ENCODE data around the gene PPP1R14C.

Gene PPP1R14C

GRCh38 chr6:150165020-150165702, 22.3 kb downstream of the PPP1R14C start:
- H3K4me3 ChIP-seq (ENCODE audit: low read depth, low read length), result no peak overlapping the region
- TF ChIP-seq, protein P1, sequence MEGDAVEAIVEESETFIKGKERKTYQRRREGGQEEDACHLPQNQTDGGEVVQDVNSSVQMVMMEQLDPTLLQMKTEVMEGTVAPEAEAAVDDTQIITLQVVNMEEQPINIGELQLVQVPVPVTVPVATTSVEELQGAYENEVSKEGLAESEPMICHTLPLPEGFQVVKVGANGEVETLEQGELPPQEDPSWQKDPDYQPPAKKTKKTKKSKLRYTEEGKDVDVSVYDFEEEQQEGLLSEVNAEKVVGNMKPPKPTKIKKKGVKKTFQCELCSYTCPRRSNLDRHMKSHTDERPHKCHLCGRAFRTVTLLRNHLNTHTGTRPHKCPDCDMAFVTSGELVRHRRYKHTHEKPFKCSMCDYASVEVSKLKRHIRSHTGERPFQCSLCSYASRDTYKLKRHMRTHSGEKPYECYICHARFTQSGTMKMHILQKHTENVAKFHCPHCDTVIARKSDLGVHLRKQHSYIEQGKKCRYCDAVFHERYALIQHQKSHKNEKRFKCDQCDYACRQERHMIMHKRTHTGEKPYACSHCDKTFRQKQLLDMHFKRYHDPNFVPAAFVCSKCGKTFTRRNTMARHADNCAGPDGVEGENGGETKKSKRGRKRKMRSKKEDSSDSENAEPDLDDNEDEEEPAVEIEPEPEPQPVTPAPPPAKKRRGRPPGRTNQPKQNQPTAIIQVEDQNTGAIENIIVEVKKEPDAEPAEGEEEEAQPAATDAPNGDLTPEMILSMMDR (IDR thresholded peaks at IDR 0.05; ENCODE audit: borderline replicate concordance, insufficient read depth, low read depth, low read length), result no peak

- H3K4me3 ChIP-seq (ENCODE audit: low read depth, low read length), result no peak overlapping the region
- TF ChIP-seq, protein P1 (IDR thresholded peaks at IDR 0.05; ENCODE audit: borderline replicate concordance, insufficient read depth, low read depth, low read length), result no peak
These were observed 24.6 kb downstream of the PPP1R14C start for GRCh38 chr6:150167479-150167873.

DNA sequence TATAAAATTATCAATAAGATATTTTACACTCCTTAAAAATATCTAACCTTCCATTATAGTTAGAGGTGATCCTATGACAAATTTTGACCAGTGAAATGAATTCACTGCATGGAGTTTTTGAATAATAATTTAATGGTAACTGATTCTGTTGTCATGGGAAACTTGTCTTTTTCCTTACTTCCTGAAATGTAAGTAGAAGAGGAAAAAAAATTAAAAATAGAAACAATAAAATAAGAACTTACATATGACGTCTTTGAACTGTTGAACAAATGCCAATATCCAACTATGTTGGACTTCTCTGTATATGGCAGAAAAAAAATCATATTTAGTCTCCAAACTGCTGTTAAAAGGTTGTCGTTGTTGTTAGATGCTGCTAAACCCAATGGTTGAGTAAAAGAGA, 26.3 kb downstream of the PPP1R14C start:
- no peak overlapping the region for H3K4me3 ChIP-seq (ENCODE audit: low read depth, low read length)
- TF ChIP-seq, protein P1 (IDR thresholded peaks at IDR 0.05; ENCODE audit: borderline replicate concordance, insufficient read depth, low read depth, low read length), result no peak

DNA sequence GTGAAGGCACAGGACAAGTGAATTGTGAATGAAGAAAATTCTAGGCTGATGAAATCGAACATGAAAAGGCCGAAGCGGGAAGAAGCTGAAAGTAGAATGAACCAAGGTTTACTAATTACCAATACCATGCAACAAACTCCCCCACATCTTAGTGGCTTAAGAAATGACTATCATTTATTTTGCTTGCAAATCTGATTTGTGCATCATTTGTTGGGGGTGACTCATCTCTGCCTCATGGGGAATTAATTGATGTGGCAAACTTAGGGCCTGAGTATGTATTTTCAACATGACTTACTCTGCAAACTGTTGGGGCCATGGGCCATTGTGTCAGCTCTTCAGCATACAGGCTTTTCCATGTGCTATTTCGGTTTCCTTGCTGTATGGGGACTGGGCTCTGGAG, 26.8 kb downstream of the PPP1R14C start:
- no peak overlapping the region for H3K4me3 ChIP-seq (ENCODE audit: low read depth, low read length)
- TF ChIP-seq, protein P1 (IDR thresholded peaks at IDR 0.05; ENCODE audit: borderline replicate concordance, insufficient read depth, low read depth, low read length), result no peak

DNA sequence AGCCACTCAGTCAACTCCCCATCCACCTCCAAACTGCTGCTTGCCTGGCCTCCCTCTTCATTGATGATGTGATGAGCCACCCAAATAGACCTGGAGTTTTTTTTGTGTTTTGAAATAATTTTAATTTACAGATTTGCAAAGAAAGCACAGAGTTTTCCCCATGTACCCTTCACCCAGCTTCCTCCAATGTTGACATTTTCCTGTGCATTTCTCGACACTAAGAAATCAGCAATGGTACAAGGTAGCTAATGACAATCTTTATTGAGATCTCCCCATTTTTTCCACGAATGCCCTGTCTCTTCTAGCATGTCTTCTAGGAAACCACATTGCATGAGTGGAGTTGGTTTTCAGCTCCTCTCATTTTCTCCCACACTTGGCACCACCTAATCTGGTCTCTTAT, 30.1 kb downstream of the PPP1R14C start:
- TF ChIP-seq, protein P1 (IDR thresholded peaks at IDR 0.05; ENCODE audit: borderline replicate concordance, insufficient read depth, low read depth, low read length), result no peak

DNA sequence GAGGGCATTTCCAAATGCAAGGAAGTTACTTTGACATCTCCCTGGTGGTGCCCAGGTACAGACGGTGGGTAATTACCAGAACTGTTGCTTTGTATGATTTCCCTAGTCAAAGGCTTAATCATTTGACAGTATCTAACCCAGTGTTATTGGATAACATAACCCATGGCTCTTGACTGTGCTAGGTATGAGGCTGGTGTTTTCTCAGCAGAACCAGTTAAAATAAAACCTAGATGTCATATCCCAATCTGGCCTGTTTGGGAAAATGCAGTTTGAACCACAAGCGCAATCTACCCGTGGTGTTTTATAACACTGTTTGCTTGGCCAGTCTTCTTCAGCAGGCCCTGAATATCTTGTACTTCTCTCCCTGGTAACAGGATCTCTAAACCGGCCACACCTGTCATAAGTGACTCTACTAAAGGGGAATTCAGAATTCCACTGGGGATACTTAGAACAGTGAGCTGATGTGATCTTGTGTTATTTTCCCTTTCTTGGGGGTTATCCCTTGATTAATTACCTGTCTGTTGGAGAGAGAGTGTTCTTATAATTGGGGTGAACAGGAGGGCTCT, 32.8 kb downstream of the PPP1R14C start:
- H3K4me3 ChIP-seq (ENCODE audit: low read depth, low read length), result no peak overlapping the region
- TF ChIP-seq, protein P1 (IDR thresholded peaks at IDR 0.05; ENCODE audit: borderline replicate concordance, insufficient read depth, low read depth, low read length), result no peak

More for the DNA sequence above, 30.1 kb downstream of the PPP1R14C start:
- H3K4me3 ChIP-seq (ENCODE audit: low read depth, low read length), result no peak overlapping the region

- TF ChIP-seq, protein P1 (IDR thresholded peaks at IDR 0.05; ENCODE audit: borderline replicate concordance, insufficient read depth, low read depth, low read length), result no peak
- no peak overlapping the region for H3K4me3 ChIP-seq (ENCODE audit: low read depth, low read length)
These were observed 33.3 kb downstream of the PPP1R14C start for GRCh38 chr6:150176152-150176551.

All from GM12875 (cell line).